ENCODE measurements around the gene FBXL7. TPM values are rescaled to one million over a fixed set of nuclear protein-coding genes. Genes with fewer than 3 reads are reported as not detected.

Gene FBXL7
- polyA plus RNA-seq, 1 donor from 2014 or later: 0.24 TPM

DNA sequence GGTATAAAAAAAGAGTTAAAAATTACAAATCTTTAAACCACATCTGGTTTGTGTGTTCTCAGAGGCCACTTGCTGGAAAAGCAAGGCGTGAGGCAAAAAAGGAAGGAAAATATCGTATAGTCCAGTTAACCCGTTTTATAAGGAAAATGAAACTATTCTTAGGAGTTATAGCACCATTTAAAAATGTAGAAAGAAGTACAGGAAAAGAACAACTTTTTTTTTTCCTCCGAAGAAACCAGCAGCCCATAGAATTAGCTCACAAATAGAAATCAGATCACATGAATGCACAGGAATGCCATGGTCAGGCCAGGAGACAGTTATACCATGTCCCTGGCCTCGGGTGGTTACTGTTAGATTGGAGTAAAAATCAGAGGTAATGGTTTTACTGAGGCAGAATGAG, 241.6 kb downstream of the FBXL7 start:
- no peaks in the 10 kb centered on the region for H3K9me2 ChIP-seq (ENCODE audit: insufficient read depth, low read length)
- H3K27ac ChIP-seq (ENCODE audit: low read length): no peak overlapping the region
- H4K20me1 ChIP-seq (ENCODE audit: insufficient read depth): no peaks in the 10 kb centered on the region
- no peak overlapping the region for H3K9ac ChIP-seq (ENCODE audit: low read length)
- H3K79me2 ChIP-seq (replicated peaks; ENCODE audit: insufficient read depth, low read length): no peaks in the 10 kb centered on the region
- H3K4me3 ChIP-seq (ENCODE audit: low read length): no peak overlapping the region
- H3K36me3 ChIP-seq (ENCODE audit: insufficient read depth, low read length): no peaks in the 10 kb centered on the region
- no peaks in the 10 kb centered on the region for H3K9me3 ChIP-seq (ENCODE audit: low read length)
- no peak overlapping the region for H2AFZ ChIP-seq (ENCODE audit: low read depth, low read length)
- H3K27me3 ChIP-seq (ENCODE audit: insufficient read depth, low read depth, low read length): no peaks in the 10 kb centered on the region
- TF ChIP-seq EZH2 (IDR thresholded peaks at IDR 0.05; ENCODE audit: borderline replicate concordance, insufficient read depth, low read length, poor library complexity, severe bottlenecking): no peak
- TF ChIP-seq TAF1 (IDR thresholded peaks at IDR 0.05; ENCODE audit: low read depth): no peak
- TF ChIP-seq SMC3 (conservative IDR thresholded peaks at IDR 0.05; ENCODE audit: poor library complexity): no peak
- no peak for TF ChIP-seq POLR2AphosphoS5 (IDR thresholded peaks at IDR 0.05)
- no peak for TF ChIP-seq EP300 (conservative IDR thresholded peaks at IDR 0.05; ENCODE audit: poor library complexity, severe bottlenecking)
- no peak overlapping the region for H3K4me2 ChIP-seq (ENCODE audit: low read length)
- no peaks in the 10 kb centered on the region for H3F3A ChIP-seq (ENCODE audit: insufficient read depth, low read length, poor library complexity, severe bottlenecking)

DNA sequence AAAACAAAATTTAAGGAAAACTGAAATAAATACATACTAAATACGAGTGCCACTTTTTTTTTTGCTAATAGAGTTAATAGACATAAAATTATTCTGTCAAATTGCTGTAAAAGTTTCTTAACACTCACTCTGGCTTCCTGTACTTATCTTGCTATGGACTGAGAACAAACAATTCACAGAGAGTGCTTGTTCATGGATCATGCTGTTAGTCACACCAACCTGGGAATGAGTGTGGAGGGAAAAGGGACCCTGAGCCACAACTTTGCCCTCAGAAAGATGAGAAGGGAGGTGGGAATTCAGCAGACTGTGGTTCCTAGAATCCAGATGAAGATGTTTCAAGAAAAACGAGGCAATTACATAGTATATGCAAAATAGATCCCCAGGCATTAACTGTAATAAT, 246.9 kb downstream of the FBXL7 start:
- no peaks in the 10 kb centered on the region for H3F3A ChIP-seq (ENCODE audit: insufficient read depth, low read length, poor library complexity, severe bottlenecking)
- TF ChIP-seq POLR2AphosphoS5 (IDR thresholded peaks at IDR 0.05) (no peak), CTCF (IDR thresholded peaks at IDR 0.05; ENCODE audit: poor library complexity, severe bottlenecking) (no peak), RAD21 (conservative IDR thresholded peaks at IDR 0.05) (no peak), TAF1 (IDR thresholded peaks at IDR 0.05; ENCODE audit: low read depth) (no peak), SMC3 (conservative IDR thresholded peaks at IDR 0.05; ENCODE audit: poor library complexity) (no peak), EP300 (conservative IDR thresholded peaks at IDR 0.05; ENCODE audit: poor library complexity, severe bottlenecking) (no peak), EZH2 (IDR thresholded peaks at IDR 0.05; ENCODE audit: borderline replicate concordance, insufficient read depth, low read length, poor library complexity, severe bottlenecking) (no peak), MXI1 (conservative IDR thresholded peaks at IDR 0.05; ENCODE audit: poor library complexity, severe bottlenecking) (no peak), REST (IDR thresholded peaks at IDR 0.05; ENCODE audit: borderline replicate concordance) (no peak)
- no peaks in the 10 kb centered on the region for H3K9me3 ChIP-seq (ENCODE audit: low read length)
- H3K9me2 ChIP-seq (ENCODE audit: insufficient read depth, low read length): no peaks in the 10 kb centered on the region
- no peak overlapping the region for H3K27ac ChIP-seq (ENCODE audit: low read length)
- H3K27me3 ChIP-seq (ENCODE audit: insufficient read depth, low read depth, low read length): no peaks in the 10 kb centered on the region
- H3K9ac ChIP-seq (ENCODE audit: low read length): no peak overlapping the region
- H3K4me2 ChIP-seq (ENCODE audit: low read length): no peak overlapping the region
- H3K36me3 ChIP-seq (ENCODE audit: insufficient read depth, low read length): no peaks in the 10 kb centered on the region
- H3K79me2 ChIP-seq (replicated peaks; ENCODE audit: insufficient read depth, low read length): no peaks in the 10 kb centered on the region
- H3K4me3 ChIP-seq (ENCODE audit: low read length): no peak overlapping the region
- H4K20me1 ChIP-seq (ENCODE audit: insufficient read depth): no peaks in the 10 kb centered on the region
- H2AFZ ChIP-seq (ENCODE audit: low read depth, low read length): no peak overlapping the region
